Osteocyte (in vitro differentiated cells): Measurements from ENCODE around the gene MAPRE3. TPM values are rescaled to one million over a fixed set of nuclear protein-coding genes. Genes with fewer than 3 reads are reported as not detected.

Experiments
- DNase-seq: peaks from one replicate; pipeline ENCODE4 v3.0.0; 2021; ENCODE audit warnings: mixed read lengths; ENCODE audit not compliant: unreplicated experiment; ENCODE audit errors: extremely low spot score
- H3K27ac Mint-ChIP-seq: one replicate; pipeline ENCODE4 v1.8.0; 2021; ENCODE audit warnings: mild to moderate bottlenecking, mixed read lengths; ENCODE audit not compliant: unreplicated experiment
- H3K27me3 Mint-ChIP-seq: one replicate; pipeline ENCODE4 v1.8.0; 2021; ENCODE audit warnings: mixed read lengths; ENCODE audit not compliant: unreplicated experiment
- H3K36me3 Mint-ChIP-seq: one replicate; pipeline ENCODE4 v1.8.0; 2021; ENCODE audit warnings: mixed read lengths; ENCODE audit not compliant: unreplicated experiment
- H3K4me1 Mint-ChIP-seq: one replicate; pipeline ENCODE4 v1.8.0; 2021; ENCODE audit warnings: mixed read lengths; ENCODE audit not compliant: unreplicated experiment
- H3K4me3 Mint-ChIP-seq: one replicate; pipeline ENCODE4 v1.8.0; 2021; ENCODE audit warnings: mild to moderate bottlenecking, moderate library complexity, mixed read lengths; ENCODE audit not compliant: unreplicated experiment
- H3K9me3 Mint-ChIP-seq: one replicate; pipeline ENCODE4 v1.8.0; 2021; ENCODE audit warnings: mixed read lengths; ENCODE audit not compliant: unreplicated experiment
- total RNA-seq: library from RNA; stranded (reverse); gene quantifications from 2 replicates; pipeline ENCODE4 v1.2.1, GENCODE V29; 2021
- TF ChIP-seq, protein P1 (sequence below): fragments of 200-600 bp; sonication (generic); IDR thresholded peaks from 2 replicates; pipeline ENCODE4 v1.5.0; 2021; ENCODE audit warnings: antibody characterized with exemption, mild to moderate bottlenecking, moderate library complexity

MAPRE3 gene
- total RNA-seq, 1 donor from 2014 or later, result 9.4 TPM

DNA sequence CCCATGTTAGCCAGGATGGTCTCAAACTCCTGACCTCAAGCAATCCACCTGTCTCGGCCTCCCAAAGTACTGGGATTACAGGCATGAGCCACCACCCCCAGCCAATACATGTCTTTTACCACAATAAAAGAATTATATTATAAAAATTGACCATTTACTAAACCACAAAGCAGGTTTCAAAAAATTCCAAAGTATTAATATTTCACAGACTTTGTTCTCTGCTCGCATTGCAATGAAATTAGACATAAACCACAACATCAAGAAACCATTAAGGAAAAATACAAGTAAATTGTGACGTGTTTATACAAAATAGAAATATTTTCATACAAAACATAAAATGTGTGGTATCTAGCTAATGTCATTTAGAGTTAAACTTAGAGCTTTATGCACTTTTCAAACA, 13.4 kb upstream of the MAPRE3 start:
- Mint-ChIP-seq H3K36me3 (no peaks in the 10 kb centered on the region), H3K27me3 (peaks cover 76% of the 10 kb centered on the region), H3K27ac (no peak overlapping the region), H3K4me3 (no peak overlapping the region), H3K9me3 (no peaks in the 10 kb centered on the region), H3K4me1 (peaks cover 7% of the 10 kb centered on the region)
- TF ChIP-seq, protein P1, sequence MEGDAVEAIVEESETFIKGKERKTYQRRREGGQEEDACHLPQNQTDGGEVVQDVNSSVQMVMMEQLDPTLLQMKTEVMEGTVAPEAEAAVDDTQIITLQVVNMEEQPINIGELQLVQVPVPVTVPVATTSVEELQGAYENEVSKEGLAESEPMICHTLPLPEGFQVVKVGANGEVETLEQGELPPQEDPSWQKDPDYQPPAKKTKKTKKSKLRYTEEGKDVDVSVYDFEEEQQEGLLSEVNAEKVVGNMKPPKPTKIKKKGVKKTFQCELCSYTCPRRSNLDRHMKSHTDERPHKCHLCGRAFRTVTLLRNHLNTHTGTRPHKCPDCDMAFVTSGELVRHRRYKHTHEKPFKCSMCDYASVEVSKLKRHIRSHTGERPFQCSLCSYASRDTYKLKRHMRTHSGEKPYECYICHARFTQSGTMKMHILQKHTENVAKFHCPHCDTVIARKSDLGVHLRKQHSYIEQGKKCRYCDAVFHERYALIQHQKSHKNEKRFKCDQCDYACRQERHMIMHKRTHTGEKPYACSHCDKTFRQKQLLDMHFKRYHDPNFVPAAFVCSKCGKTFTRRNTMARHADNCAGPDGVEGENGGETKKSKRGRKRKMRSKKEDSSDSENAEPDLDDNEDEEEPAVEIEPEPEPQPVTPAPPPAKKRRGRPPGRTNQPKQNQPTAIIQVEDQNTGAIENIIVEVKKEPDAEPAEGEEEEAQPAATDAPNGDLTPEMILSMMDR, result no peak
- DNase-seq, result no peak

DNA sequence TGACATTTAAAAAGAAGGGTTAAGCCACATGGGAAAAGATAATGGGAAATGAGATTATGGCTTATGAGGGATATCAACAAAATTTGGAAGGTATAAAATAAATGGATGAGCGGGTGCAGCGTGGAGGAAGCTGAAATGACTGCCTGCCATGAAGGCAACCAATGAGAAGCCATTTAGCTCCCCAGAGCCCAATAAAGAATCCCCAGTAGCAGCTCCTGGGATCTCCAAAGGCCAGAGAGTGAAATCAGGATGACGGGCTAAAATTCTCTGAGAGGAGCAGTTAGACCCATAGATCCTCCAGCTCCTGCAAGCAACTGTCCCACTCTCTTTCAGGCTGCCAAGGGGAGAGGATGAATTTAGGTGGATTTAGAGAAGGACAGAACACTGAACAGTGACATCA, 12.9 kb upstream of the MAPRE3 start:
- Mint-ChIP-seq H3K36me3 (no peaks in the 10 kb centered on the region), H3K27me3 (peaks cover 72% of the 10 kb centered on the region), H3K4me1 (peaks cover 7% of the 10 kb centered on the region), H3K9me3 (no peaks in the 10 kb centered on the region), H3K4me3 (no peak overlapping the region), H3K27ac (no peak overlapping the region)
- no peak for DNase-seq
- TF ChIP-seq, protein P1, result no peak

- H3K4me3 Mint-ChIP-seq, result no peak overlapping the region
- H3K27ac Mint-ChIP-seq, result no peak overlapping the region
- no peak for DNase-seq
- TF ChIP-seq, protein P1, result no peak
- peaks cover 67% of the 10 kb centered on the region for H3K27me3 Mint-ChIP-seq
- peaks cover 7% of the 10 kb centered on the region for H3K4me1 Mint-ChIP-seq
- H3K36me3 Mint-ChIP-seq, result no peaks in the 10 kb centered on the region
- H3K9me3 Mint-ChIP-seq, result no peaks in the 10 kb centered on the region
Measured at GRCh38 chr2:26959331-26959730, 11.1 kb upstream of the MAPRE3 start.

- Mint-ChIP-seq H3K27me3 (peaks cover 57% of the 10 kb centered on the region), H3K4me3 (no peak overlapping the region), H3K9me3 (no peaks in the 10 kb centered on the region), H3K27ac (no peak overlapping the region), H3K36me3 (no peaks in the 10 kb centered on the region), H3K4me1 (peaks cover 10% of the 10 kb centered on the region)
- DNase-seq, result no peak
- TF ChIP-seq, protein P1, result no peak
Measured at GRCh38 chr2:26964446-26965130, 5.8 kb upstream of the MAPRE3 start.

GRCh38 chr2:26968001-26968400, 2.4 kb upstream of the MAPRE3 start:
- Mint-ChIP-seq H3K36me3 (no peaks in the 10 kb centered on the region), H3K4me1 (peaks cover 12% of the 10 kb centered on the region), H3K27ac (no peak overlapping the region), H3K9me3 (no peaks in the 10 kb centered on the region), H3K27me3 (peaks cover 48% of the 10 kb centered on the region), H3K4me3 (no peak overlapping the region)
- TF ChIP-seq, protein P1, result no peak
- DNase-seq, result no peak
